Gastrocnemius medialis (tissue), 4 donors: ENCODE measurements around the gene PCK2. TPM values are rescaled to one million over a fixed set of nuclear protein-coding genes. Genes with fewer than 3 reads are reported as not detected.

ENCODE experiments used
- ATAC-seq, 2 donors: fragments of 150-250 bp; one replicate each; pipeline ENCODE4 v1.9.1; 2016
- DNase-seq, 2 donors: peaks; one replicate each; pipeline ENCODE4 v3.0.0-alpha.2; 2019
- H3K27ac ChIP-seq, 4 donors: fragments of 200-600 bp; sonication (generic); 1 replicate in 1 of 4; 2 replicates in 3 of 4; pipeline ENCODE4 v1.5.1; 2016 to 2018; ENCODE audit warnings: mild to moderate bottlenecking in 2 of 4, moderate library complexity in 1 of 4
- H3K27me3 ChIP-seq, 3 donors: fragments of 200-600 bp; sonication (generic) in 2 of 3; 1 replicate in 1 of 3; 2 replicates in 2 of 3; pipeline versions ENCODE4 v1.5.1 to v1.6.0; 2016 to 2019; ENCODE audit warnings: mild to moderate bottlenecking in 1 of 3, moderate library complexity in 1 of 3
- H3K36me3 ChIP-seq, 2 donors: fragments of 200-600 bp; sonication (generic) in 1 of 2; one replicate each; pipeline ENCODE4 v1.5.1; 2017 to 2018
- H3K4me1 ChIP-seq, 2 donors: fragments of 200-600 bp; sonication (generic) in 1 of 2; one replicate each; pipeline ENCODE4 v1.5.1; 2016 to 2017; ENCODE audit warnings: mild to moderate bottlenecking in 2 of 2
- H3K4me3 ChIP-seq, 4 donors: fragments of 200-600 bp; sonication (generic) in 3 of 4; 1 replicate in 1 of 4; 2 replicates in 3 of 4; pipeline ENCODE4 v1.5.1; 2016 to 2019; ENCODE audit warnings: mild to moderate bottlenecking in 2 of 4
- H3K9me3 ChIP-seq, 3 donors: fragments of 200-600 bp; sonication (generic) in 2 of 3; 1 replicate in 1 of 3; 2 replicates in 2 of 3; pipeline ENCODE4 v1.5.1; 2016 to 2019
- CTCF ChIP-seq, 5 experiments: fragments of 450-650 bp in 3 of 5; fragments of 200-600 bp in 2 of 5; sonication (generic) in 2 of 5; IDR thresholded peaks in 4 of 5; conservative IDR thresholded peaks in 1 of 5; 1 replicate in 4 of 5; 2 replicates in 1 of 5; pipeline ENCODE4 v1.5.1; 2016 to 2019; ENCODE audit warnings: antibody characterized with exemption in 5 of 5, mild to moderate bottlenecking in 3 of 5, moderate library complexity in 3 of 5
- POLR2A ChIP-seq, 2 donors: fragments of 450-650 bp; IDR thresholded peaks; one replicate each; pipeline ENCODE4 v1.6.1; 2017; ENCODE audit warnings: antibody characterized with exemption in 2 of 2, mild to moderate bottlenecking in 2 of 2, moderate library complexity in 2 of 2
- in situ Hi-C, 4 donors: fragments of 200-750 bp; cut with MboI; loops; one replicate each; pipeline versions ENCODE4 v1.15.0 to v1.8.0; 2017; ENCODE audit warnings: low sequenced_read_pairs in 4 of 4
- intact Hi-C: fragments of 100-400 bp; cut with DNase I; formaldehyde crosslinking; loops from one replicate; pipeline ENCODE4 v1.15.1; 2023; ENCODE audit warnings: low total_unique reads
- total RNA-seq, 4 donors: library from RNA; depleted of rRNA; stranded (reverse); fragments of >200 nt; gene quantifications; one replicate each; pipeline versions ENCODE4 v1.1.0 to v1.2.3, GENCODE V29; 2016

The PCK2 gene
- total RNA-seq, 4 donors from 2014 or later = 1.9 to 9.8 (median 3.6) TPM

- DNase-seq (no peak), ATAC-seq (no peak)
- H3K9me3 ChIP-seq = no peaks in the 10 kb centered on the region
- no peak for TF ChIP-seq CTCF (IDR thresholded peaks at IDR 0.05 in 4 of 5, conservative IDR thresholded peaks at IDR 0.05 in 1 of 5)
- TF ChIP-seq POLR2A (IDR thresholded peaks at IDR 0.05) = no peak
- no peaks in the 10 kb centered on the region for H3K36me3 ChIP-seq
- no peak overlapping the region for H3K4me3 ChIP-seq
- no peaks in the 10 kb centered on the region for H3K27me3 ChIP-seq
- no peak overlapping the region for H3K27ac ChIP-seq
- intact Hi-C loops = no loop called here
- in situ Hi-C loops = no loop called here
- H3K4me1 ChIP-seq = no peaks in the 10 kb centered on the region
These were observed 32.9 kb upstream of the PCK2 start for GRCh38 chr14:24060984-24061913.

- H3K4me1 ChIP-seq = no peaks in the 10 kb centered on the region
- no peaks in the 10 kb centered on the region for H3K27me3 ChIP-seq
- no peak overlapping the region for H3K27ac ChIP-seq
- no peak for ATAC-seq
- no peaks in the 10 kb centered on the region for H3K9me3 ChIP-seq
- no peak for TF ChIP-seq POLR2A (IDR thresholded peaks at IDR 0.05)
- no peak for TF ChIP-seq CTCF (IDR thresholded peaks at IDR 0.05 in 4 of 5, conservative IDR thresholded peaks at IDR 0.05 in 1 of 5)
- in situ Hi-C loops (no loop called here), intact Hi-C loops (no loop called here)
- H3K36me3 ChIP-seq = no peaks in the 10 kb centered on the region
- no peak for DNase-seq
- no peak overlapping the region for H3K4me3 ChIP-seq
These were observed 31.7 kb upstream of the PCK2 start for GRCh38 chr14:24062216-24062980.

- DNase-seq = no peak
- in situ Hi-C loops (no loop called here), intact Hi-C loops (no loop called here)
These were observed 30.8 kb upstream of the PCK2 start for GRCh38 chr14:24063263-24063836.

More at GRCh38 chr14:24063263-24063836, 30.8 kb upstream of the PCK2 start:
- Histone ChIP-seq H3K27me3 (no peaks in the 10 kb centered on the region), H3K4me1 (no peaks in the 10 kb centered on the region), H3K36me3 (no peaks in the 10 kb centered on the region), H3K27ac (no peak overlapping the region), H3K9me3 (no peaks in the 10 kb centered on the region), H3K4me3 (no peak overlapping the region)
- no peak for TF ChIP-seq POLR2A (IDR thresholded peaks at IDR 0.05)
- no peak for TF ChIP-seq CTCF (IDR thresholded peaks at IDR 0.05 in 4 of 5, conservative IDR thresholded peaks at IDR 0.05 in 1 of 5)
- no peak for ATAC-seq
